DLD1 (cell line): Measurements from ENCODE around the gene VSIG10L.

ENCODE experiments used
- in situ Hi-C: cut with HindIII; loops from 2 replicates; pipeline ENCODE4 v1.10.0; 2017; ENCODE audit warnings: low sequenced_read_pairs

VSIG10L gene

GRCh38 chr19:51318687-51319648 lies 23.0 kb downstream of the VSIG10L start:
- in situ Hi-C loops, result no loop called here

- in situ Hi-C loops, result no loop called here
Observed at GRCh38 chr19:51317968-51318367, 24.0 kb downstream of the VSIG10L start.

- in situ Hi-C loops, result no loop called here
Observed at GRCh38 chr19:51317376-51317775, 24.6 kb downstream of the VSIG10L start.

GRCh38 chr19:51316688-51317087 lies 25.3 kb downstream of the VSIG10L start:
- in situ Hi-C loops, result no loop called here

- in situ Hi-C loops, result no loop called here
Observed at GRCh38 chr19:51311351-51312257, 30.3 kb downstream of the VSIG10L start, which contains the start of gene IGLON5. IGLON5 (plus strand) TSS chr19:51311644; CDS start chr19:51311848, 204 bp downstream.

- in situ Hi-C loops, result no loop called here
Observed at GRCh38 chr19:51305479-51305878, 36.5 kb downstream of the VSIG10L start.

GRCh38 chr19:51301266-51301665 lies 40.7 kb downstream of the VSIG10L start:
- in situ Hi-C loops, result no loop called here

GRCh38 chr19:51297406-51297805 lies 44.5 kb downstream of the VSIG10L start:
- in situ Hi-C loops, result no loop called here

- in situ Hi-C loops, result no loop called here
Observed at GRCh38 chr19:51296336-51297093, 45.4 kb downstream of the VSIG10L start.

- in situ Hi-C loops, result no loop called here
Observed at GRCh38 chr19:51295382-51296126, 46.4 kb downstream of the VSIG10L start.

- in situ Hi-C loops, result no loop called here
Observed at GRCh38 chr19:51294977-51295375, 47.0 kb downstream of the VSIG10L start.

GRCh38 chr19:51294211-51294976 lies 47.5 kb downstream of the VSIG10L start:
- in situ Hi-C loops, result no loop called here

GRCh38 chr19:51293571-51294210 lies 48.2 kb downstream of the VSIG10L start:
- in situ Hi-C loops, result no loop called here

- in situ Hi-C loops, result no loop called here
Observed at GRCh38 chr19:51292971-51293370, 49.0 kb downstream of the VSIG10L start.

GRCh38 chr19:51289635-51290034 lies 52.3 kb downstream of the VSIG10L start:
- in situ Hi-C loops, result no loop called here

- in situ Hi-C loops, result no loop called here
Observed at GRCh38 chr19:51285682-51286081, 56.3 kb downstream of the VSIG10L start.

- in situ Hi-C loops, result no loop called here
Observed at GRCh38 chr19:51282335-51282734, 59.6 kb downstream of the VSIG10L start.
